HG03575 (cell line): ENCODE measurements around the gene CREBL2.
"Not testable (repeated sequence)": the region's sequence is repeated elsewhere in the genome, so short reads cannot be mapped to it uniquely, and the experiment has no call there.

Experiments
- ATAC-seq: cut with Tn5 transposase; IDR thresholded peaks from one replicate; pipeline ENCODE4 v1.9.1; 2021; ENCODE audit not compliant: unreplicated experiment, insufficient number of reproducible peaks, low FRiP score; ENCODE audit errors: extremely low read depth

The CREBL2 gene

GRCh38 chr12:12611512-12612306 lies at the start of gene CREBL2:
CREBL2 (plus strand) TSS chr12:12611876; CDS start chr12:12612173, 297 bp downstream.
- no peak for ATAC-seq

GRCh38 chr12:12562016-12562483 lies 49.6 kb upstream of the CREBL2 start:
- ATAC-seq: no peak

- no peak for ATAC-seq
Observed at GRCh38 chr12:12562585-12563261, 49.0 kb upstream of the CREBL2 start, which contains the start of gene DUSP16. DUSP16 (minus strand) TSS chr12:12562863; CDS start chr12:12521098, 41,765 bp downstream.

GRCh38 chr12:12563290-12563928 lies 48.3 kb upstream of the CREBL2 start:
- ATAC-seq: no peak

DNA sequence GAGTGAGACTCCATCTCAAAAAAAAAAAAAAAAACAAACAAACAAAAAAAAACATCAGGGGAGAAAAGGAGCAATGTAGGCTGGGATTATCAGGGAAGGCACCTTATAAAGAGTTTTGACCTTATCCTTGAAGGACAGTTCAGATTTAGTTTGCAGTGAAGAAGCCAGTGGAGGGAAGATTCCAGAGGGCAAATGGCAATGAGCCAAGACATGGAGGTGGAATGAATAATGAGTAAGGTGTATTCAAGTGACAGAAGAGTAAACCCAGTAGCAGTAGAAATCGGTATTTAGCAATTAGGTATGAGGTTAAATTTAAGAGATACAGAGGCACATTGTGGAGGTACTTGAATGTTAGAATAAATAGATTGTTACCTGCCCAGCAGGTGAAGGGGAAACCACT lies 46.8 kb upstream of the CREBL2 start:
- no peak for ATAC-seq

DNA sequence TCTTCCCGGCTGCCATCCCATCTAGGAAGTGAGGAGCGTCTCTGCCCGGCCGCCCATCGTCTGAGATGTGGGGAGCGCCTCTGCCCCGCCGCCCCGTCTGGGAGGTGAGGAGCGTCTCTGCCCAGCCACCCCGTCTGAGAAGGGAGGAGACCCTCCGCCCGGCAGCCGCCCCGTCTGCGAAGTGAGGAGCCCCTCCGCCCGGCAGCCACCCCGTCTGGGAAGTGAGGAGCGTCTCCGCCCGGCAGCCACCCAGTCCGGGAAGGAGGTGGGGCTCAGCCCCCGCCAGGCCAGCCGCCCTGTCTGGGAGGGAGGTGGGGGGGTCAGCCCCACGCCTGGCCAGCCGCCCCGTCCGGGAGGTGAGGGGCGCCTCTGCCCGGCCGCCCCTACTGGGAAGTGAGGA lies 45.7 kb upstream of the CREBL2 start:
- ATAC-seq: not testable (repeated sequence)

- no peak for ATAC-seq
Observed at GRCh38 chr12:12572659-12573058, 39.0 kb upstream of the CREBL2 start.

DNA sequence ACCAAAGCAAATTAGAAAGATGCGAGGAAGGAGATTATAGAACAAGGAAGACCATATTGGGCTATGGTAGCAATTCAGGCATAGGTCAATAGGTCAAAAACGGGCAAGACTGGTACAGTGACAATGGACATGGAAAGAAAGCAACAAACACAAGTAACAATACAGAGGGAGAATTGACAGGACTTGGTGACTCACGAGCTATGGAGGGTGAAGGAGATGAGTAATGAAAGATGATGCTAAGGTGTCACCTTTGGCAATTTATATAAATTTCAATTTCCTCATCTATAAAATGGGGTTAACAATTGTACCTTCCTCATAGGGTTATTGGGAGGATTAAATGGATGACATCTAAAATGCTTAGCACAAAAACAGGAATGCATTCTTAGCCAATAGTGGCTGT lies 33.9 kb upstream of the CREBL2 start:
- ATAC-seq: no peak

DNA sequence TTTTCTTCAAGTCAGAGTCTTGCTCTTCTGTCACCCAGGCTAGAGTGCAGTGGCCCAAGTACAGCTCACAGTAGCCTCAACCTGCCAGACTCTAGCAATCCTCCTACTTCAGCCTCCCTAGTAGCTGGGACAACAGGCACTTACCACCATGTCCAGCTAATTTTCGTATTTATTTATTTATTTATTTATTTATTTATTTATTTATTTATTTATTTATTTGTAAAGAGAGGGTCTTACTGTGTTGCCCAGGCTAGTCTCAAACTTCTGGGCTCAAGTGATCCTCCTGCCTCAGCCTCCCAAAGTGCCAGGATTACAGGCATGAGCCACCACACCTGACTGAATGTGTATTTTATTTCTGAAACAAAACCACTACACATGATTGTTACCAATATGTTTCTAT lies 31.0 kb upstream of the CREBL2 start:
- ATAC-seq: not testable (repeated sequence)

DNA sequence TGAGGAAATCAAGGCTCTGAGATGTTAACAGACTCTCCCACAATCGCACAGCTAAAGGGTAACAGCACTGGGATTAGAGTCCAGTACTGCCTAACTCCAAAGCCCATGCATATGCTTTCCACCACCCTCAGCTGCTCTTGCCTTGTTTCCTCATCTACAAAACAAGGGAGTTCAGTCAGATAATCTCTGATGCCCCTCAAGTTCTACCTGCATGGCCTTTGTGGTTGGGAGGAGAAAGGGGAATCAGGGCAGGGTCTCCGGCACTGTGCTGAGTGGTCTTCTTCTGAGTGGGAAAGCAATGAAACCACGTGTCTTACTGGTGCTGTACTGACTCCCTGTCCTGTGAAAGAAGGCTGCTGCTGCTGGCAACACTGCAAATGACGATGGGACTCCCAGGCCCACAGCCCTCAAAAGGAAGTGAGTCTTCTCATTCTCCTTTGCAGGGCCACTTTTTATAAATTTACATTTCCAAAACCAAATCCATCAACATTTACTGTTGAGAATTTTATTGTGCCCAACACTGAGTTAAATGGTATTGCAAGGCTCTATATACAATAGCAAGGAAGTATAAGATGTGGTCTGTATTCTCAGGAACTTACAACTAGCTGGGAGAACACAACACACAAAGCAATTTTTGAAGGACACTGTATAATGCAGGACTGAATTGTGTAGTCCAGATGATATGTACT lies 29.3 kb upstream of the CREBL2 start:
- ATAC-seq: peak; percentile 7

DNA sequence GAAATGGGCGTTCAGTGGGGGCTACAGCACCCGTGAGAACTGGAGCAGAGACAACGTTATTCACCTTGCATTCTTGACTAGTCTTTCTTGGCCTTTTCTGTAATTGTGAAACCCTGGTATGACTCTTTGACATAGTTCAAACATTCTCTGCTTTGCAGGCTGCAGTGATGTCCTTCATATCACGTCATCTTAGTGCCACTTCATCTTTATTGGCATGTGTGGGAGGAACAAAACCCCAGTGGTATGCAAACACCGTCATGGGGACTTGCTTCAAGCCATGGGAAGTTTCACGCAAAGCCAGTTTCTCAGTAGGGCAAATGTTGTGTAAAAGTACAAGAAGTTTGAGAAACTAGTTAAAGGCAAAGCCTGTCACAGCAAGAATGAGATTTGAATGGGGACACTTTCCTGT lies 28.8 kb upstream of the CREBL2 start:
- peak; percentile 93 for ATAC-seq

DNA sequence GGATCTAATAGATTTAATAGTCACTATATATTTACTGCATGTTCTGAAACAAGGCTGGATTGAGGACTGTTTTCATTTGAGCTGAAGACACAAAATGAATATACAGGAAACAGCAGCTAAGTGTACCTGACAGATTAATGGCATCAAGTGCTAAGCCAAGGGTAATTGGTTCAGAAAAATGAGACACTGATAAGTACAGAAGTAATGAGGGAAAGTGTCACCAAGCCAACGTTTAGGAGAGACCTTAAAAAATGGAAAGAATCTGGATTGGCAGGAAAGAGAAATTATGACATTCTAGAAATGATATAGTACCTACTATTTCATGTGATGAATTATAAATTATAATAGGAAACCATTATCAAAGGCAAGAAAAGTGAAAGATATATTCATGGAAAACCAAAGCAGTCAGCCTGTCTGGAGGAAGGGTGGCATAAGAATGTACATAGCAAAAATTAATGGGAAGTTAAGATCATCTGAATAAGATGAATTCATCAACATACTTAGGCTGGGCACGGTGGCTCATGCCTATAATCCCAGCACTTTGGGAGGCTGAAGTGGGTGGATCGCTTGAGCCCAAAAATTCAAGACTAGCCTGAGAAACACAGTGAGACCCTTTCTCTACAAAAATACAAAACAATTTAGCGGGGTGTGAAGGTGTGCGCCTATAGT lies 28.0 kb upstream of the CREBL2 start:
- ATAC-seq: no peak

GRCh38 chr12:12585115-12585863 lies 26.4 kb upstream of the CREBL2 start:
- no peak for ATAC-seq

DNA sequence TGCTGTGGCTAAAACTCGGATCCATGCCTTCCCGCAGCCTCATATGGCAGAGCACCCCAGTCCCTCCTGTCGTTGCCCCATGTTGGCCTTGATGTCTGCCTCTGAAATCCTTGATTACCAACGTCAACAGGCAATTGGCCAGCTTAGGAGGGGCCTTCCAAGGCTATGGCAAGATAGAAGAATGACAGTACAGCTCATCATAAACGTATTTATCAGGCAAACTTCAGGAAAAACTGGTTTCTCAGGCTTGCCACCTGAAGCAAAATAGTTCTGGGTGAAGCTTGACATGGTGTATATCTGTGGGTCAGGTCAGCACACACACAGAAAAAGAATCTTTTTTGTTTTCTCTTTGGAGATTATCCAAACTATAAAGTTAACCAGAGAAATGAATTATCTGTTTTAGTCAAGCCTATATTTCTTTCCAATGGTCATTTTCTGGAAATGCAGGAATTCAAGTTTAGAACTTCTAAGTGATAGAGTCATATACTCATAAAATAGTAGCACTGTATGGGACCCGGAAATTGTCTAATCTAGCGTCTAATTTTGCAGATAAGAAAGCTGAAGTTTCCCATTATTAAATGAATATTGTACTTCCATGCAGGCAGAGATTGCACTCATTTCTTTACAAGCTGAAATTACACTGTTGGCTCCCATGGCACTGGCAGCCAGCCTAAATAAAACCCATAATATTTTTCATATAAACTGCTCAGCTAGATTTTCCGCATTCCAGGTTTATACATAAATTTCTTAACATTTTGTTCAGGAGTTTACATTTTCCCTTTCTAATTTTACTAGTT lies 24.6 kb upstream of the CREBL2 start:
- no peak for ATAC-seq

DNA sequence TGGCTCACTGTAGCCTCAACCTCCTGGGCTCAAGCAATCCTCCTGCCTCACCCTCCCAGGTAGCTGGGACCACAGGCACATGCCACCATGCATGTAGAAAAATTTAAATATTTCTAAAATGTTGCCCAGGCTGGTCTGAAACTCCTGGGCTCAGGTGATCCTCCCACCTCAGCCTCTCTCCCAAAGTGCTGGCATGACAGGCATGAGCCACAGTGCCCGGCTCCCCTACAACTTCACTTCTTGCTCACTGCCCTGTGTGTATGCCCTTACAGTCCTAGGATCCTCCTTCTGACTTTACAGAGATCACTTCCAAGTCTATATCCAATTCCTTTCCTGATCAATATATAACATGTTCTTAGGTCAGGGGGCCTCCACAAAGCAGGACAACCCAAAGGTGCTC lies 23.8 kb upstream of the CREBL2 start:
- ATAC-seq: no peak

DNA sequence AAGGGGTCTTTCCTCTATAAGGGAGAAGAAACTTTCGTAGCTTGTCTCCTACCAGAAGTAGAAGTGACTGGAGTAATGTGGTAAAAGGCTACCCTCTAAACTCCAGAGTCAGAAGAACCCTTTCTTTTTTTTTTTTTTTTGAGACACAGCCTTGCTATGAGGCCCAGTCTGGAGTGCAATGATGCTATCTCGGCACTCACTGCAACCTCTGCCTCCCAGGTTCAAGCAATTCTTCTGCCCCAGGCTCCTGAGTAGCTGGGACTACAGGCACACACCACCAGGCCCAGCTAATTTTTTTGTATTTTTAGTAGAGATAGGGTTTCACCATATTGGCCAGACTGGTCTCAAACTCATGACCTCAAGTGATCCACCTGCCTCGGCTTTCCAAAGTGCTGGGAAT lies 23.2 kb upstream of the CREBL2 start:
- ATAC-seq: not testable (repeated sequence)

DNA sequence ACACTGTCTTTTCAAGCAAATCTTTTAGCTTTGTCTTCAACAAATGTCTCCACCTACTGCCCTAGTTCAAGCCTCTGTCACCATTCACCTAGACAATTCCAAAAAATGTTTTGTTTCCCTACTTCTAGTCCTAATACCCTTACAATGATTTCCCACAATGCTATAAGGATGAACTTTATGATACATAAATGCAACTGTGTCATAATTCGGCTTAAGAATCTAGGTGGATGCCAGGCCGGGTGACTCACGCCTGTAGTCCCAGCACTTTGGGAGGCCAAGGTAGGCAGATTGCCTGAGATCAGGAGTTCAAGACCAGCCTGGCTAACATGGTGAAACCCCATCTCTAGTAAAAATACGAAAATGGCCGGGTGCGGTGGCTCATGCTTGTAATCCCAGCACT lies 20.7 kb upstream of the CREBL2 start:
- no peak for ATAC-seq
